GM12878 (cell line): ENCODE measurements around the gene EXOSC1. TPM values are rescaled to one million over a fixed set of nuclear protein-coding genes. Genes with fewer than 3 reads are reported as not detected.

Source experiments
- ATAC-seq: fragments of 200-7000 bp; cut with Tn5 transposase; 3 replicates; pipeline ENCODE4 v1.9.1; 2020; ENCODE audit warnings: mild to moderate bottlenecking, moderate library complexity
- BruUV-seq: library from RNA; stranded (reverse); fragments of 400-500 nt; replicated peaks from 2 replicates; lab custom pipeline; 2021; lab: Mats Ljungman, UMichigan
- CTCF ChIA-PET: fragments of 300-600 bp; sonication (Branson Sonifier 250); formaldehyde crosslinking; extraction: SDS; loops from one replicate; lab custom pipeline; 2021; ENCODE audit warnings: inconsistent platforms; lab: Yijun Ruan, JAX
- POLR2A ChIA-PET: fragments of 350-600 bp; formaldehyde crosslinking; extraction: SDS; loops from one replicate; lab custom pipeline; 2021; ENCODE audit warnings: inconsistent platforms; lab: Charles Lee
- RAD21 ChIA-PET: fragments of 300-600 bp; sonication (Branson Sonifier 250); formaldehyde crosslinking; loops from one replicate; lab custom pipeline; 2023; ENCODE audit warnings: antibody characterized with exemption; ENCODE audit not compliant: unreplicated experiment; lab: Charles Lee
- SMC1A ChIA-PET: fragments of 300-600 bp; sonication (Branson Sonifier 250); formaldehyde crosslinking; loops from one replicate; lab custom pipeline; 2023; ENCODE audit not compliant: unreplicated experiment, uncharacterized antibody; lab: Charles Lee
- DNase-seq: peaks from one replicate; pipeline ENCODE4 v3.0.0-alpha.2; 2011; ENCODE audit warnings: low read depth, low spot score
- FAIRE-seq: peaks from 3 replicates; lab custom pipeline; 2011; peaks lifted over from hg19 to GRCh38; lab: Jason Lieb, UNC
- H2AFZ ChIP-seq: 2 replicates; pipeline ENCODE4 v1.6.0; 2011; ENCODE audit warnings: low read depth, low read length, control low read depth; ENCODE audit not compliant: control insufficient read depth
- H3K27ac ChIP-seq: 2 replicates; pipeline ENCODE4 v1.5.1; 2011; ENCODE audit warnings: control low read depth; ENCODE audit not compliant: control insufficient read depth, insufficient read depth
- H3K27me3 ChIP-seq, 2 experiments: replicated peaks in 1 of 2; 2 replicates each; pipeline versions ENCODE4 v1.6.0 to v1.6.1; 2011; ENCODE audit warnings: low read length in 1 of 2; ENCODE audit not compliant: control insufficient read depth in 2 of 2, insufficient read depth in 2 of 2
- H3K36me3 ChIP-seq, 2 experiments: 2 replicates each; pipeline ENCODE4 v1.5.1; 2011; ENCODE audit warnings: low read length in 1 of 2; ENCODE audit not compliant: control insufficient read depth in 2 of 2, insufficient read depth in 2 of 2
- H3K4me1 ChIP-seq: 2 replicates; pipeline ENCODE4 v1.6.1; 2011; ENCODE audit warnings: mild to moderate bottlenecking, low read length, moderate library complexity, mixed read lengths; ENCODE audit not compliant: control insufficient read depth, insufficient read depth
- H3K4me2 ChIP-seq: 2 replicates; pipeline ENCODE4 v1.6.0; 2011; ENCODE audit warnings: control low read depth; ENCODE audit not compliant: control insufficient read depth, insufficient read depth
- H3K4me3 ChIP-seq: fragments of 200-600 bp; sonication (generic); 2 replicates; pipeline ENCODE4 v1.5.1; 2016
- H3K79me2 ChIP-seq: 2 replicates; pipeline ENCODE4 v1.6.0; 2011; ENCODE audit warnings: low read length; ENCODE audit not compliant: control insufficient read depth, insufficient read depth
- H3K9ac ChIP-seq: 2 replicates; pipeline ENCODE4 v1.8.0; 2011; ENCODE audit warnings: low read length, control low read depth, mixed read lengths; ENCODE audit not compliant: control insufficient read depth, insufficient read depth
- H3K9me3 ChIP-seq: replicated peaks from 3 replicates; pipeline ENCODE4 v1.5.1; 2011; ENCODE audit warnings: mild to moderate bottlenecking, low read length; ENCODE audit not compliant: control insufficient read depth, insufficient read depth
- H4K20me1 ChIP-seq: 2 replicates; pipeline ENCODE4 v1.6.0; 2011; ENCODE audit not compliant: control insufficient read depth, insufficient read depth
- ASH2L ChIP-seq: fragments of 300-600, 200-600 bp; sonication (generic); IDR thresholded peaks from 2 replicates; pipeline ENCODE4 v1.6.1; 2017; ENCODE audit warnings: low read depth, mild to moderate bottlenecking, borderline replicate concordance
- BACH1 ChIP-seq: fragments of 450-650 bp; IDR thresholded peaks from 2 replicates; pipeline ENCODE4 v1.6.1; 2017; ENCODE audit warnings: mild to moderate bottlenecking, borderline replicate concordance
- BCL11A ChIP-seq: IDR thresholded peaks from 2 replicates; pipeline ENCODE4 v1.6.1; 2011; ENCODE audit warnings: low read depth, low read length
- BMI1 ChIP-seq: fragments of 450-650 bp; IDR thresholded peaks from 2 replicates; pipeline ENCODE4 v1.6.1; 2016; ENCODE audit warnings: mild to moderate bottlenecking, moderate library complexity, borderline replicate concordance
- CEBPB ChIP-seq, 2 experiments: fragments of 150-350 bp in 1 of 2; IDR thresholded peaks; 2 replicates each; pipeline ENCODE4 v1.6.1; 2012 to 2014; ENCODE audit warnings: low read depth in 2 of 2, low read length in 2 of 2, borderline replicate concordance in 1 of 2, inconsistent platforms in 1 of 2
- CEBPZ ChIP-seq: fragments of 150-350 bp; IDR thresholded peaks from 2 replicates; pipeline ENCODE4 v1.6.1; 2016; ENCODE audit warnings: low read depth, low read length
- E4F1 ChIP-seq: fragments of 450-650 bp; IDR thresholded peaks from 2 replicates; pipeline ENCODE4 v1.6.1; 2018; ENCODE audit warnings: borderline replicate concordance, mild to moderate bottlenecking; ENCODE audit not compliant: partially characterized antibody
- EP300 ChIP-seq, 2 experiments: fragments of 150-350 bp in 1 of 2; IDR thresholded peaks; 2 replicates each; pipeline ENCODE4 v1.6.1; 2011 to 2012; ENCODE audit warnings: low read depth in 2 of 2, low read length in 2 of 2, borderline replicate concordance in 1 of 2, improper control_type of control experiment in 1 of 2, inconsistent platforms in 1 of 2; ENCODE audit not compliant: control insufficient read depth in 1 of 2
- HDAC6 ChIP-seq: fragments of 200-600 bp; sonication (generic); IDR thresholded peaks from one replicate; pipeline ENCODE4 v1.8.0; 2017; ENCODE audit warnings: antibody characterized with exemption; ENCODE audit not compliant: unreplicated experiment
- MTA3 ChIP-seq: IDR thresholded peaks from 2 replicates; pipeline ENCODE4 v1.6.1; 2012; ENCODE audit warnings: low read length, inconsistent platforms, borderline replicate concordance
- NFXL1 ChIP-seq: fragments of 450-650 bp; IDR thresholded peaks from 2 replicates; pipeline ENCODE4 v1.6.1; 2017; ENCODE audit warnings: antibody characterized with exemption, mild to moderate bottlenecking, borderline replicate concordance
- RAD51 ChIP-seq: fragments of 450-650 bp; IDR thresholded peaks from 2 replicates; pipeline ENCODE4 v1.6.1; 2016; ENCODE audit warnings: moderate library complexity, mild to moderate bottlenecking, inconsistent platforms
- SMARCA5 ChIP-seq: fragments of 450-650 bp; IDR thresholded peaks from 2 replicates; pipeline ENCODE4 v1.6.1; 2017; ENCODE audit warnings: mild to moderate bottlenecking
- SPI1 ChIP-seq: IDR thresholded peaks from 2 replicates; pipeline ENCODE4 v1.6.1; 2011; ENCODE audit warnings: low read depth, mild to moderate bottlenecking, low read length, moderate library complexity, borderline replicate concordance; ENCODE audit not compliant: insufficient read depth
- SREBF2 ChIP-seq: IDR thresholded peaks from 2 replicates; pipeline ENCODE4 v1.6.1; 2012; ENCODE audit warnings: mild to moderate bottlenecking, low read length
- TCF7 ChIP-seq: IDR thresholded peaks from 2 replicates; pipeline ENCODE4 v1.6.1; 2014; ENCODE audit warnings: antibody characterized with exemption, borderline replicate concordance
- YY1 ChIP-seq: IDR thresholded peaks from 2 replicates; pipeline ENCODE4 v1.6.1; 2011; ENCODE audit warnings: low read depth, mild to moderate bottlenecking, low read length
- ZNF384 ChIP-seq: IDR thresholded peaks from 2 replicates; pipeline ENCODE4 v1.6.1; 2012; ENCODE audit warnings: low read depth, mild to moderate bottlenecking, low read length, improper control_type of control experiment, borderline replicate concordance
- ZSCAN29 ChIP-seq: fragments of 450-650 bp; IDR thresholded peaks from 2 replicates; pipeline ENCODE4 v1.6.1; 2017; ENCODE audit warnings: mild to moderate bottlenecking, moderate library complexity
- WGBS: methylation state at CpG from one replicate; pipeline ENCODE4 v1.1.6; 2016; ENCODE audit warnings: low lambda C conversion rate; ENCODE audit not compliant: insufficient replicate concordance, insufficient coverage; ENCODE audit errors: missing lambda C conversion rate; 5-methylcytosine and 5-hydroxymethylcytosine counted together
- in situ Hi-C: fragments of 300-500 bp; cut with MboI; formaldehyde crosslinking; loops from 9 replicates; pipeline ENCODE4 v1.14.3; 2018; ENCODE audit warnings: mixed read lengths
- intact Hi-C: fragments of 100-400 bp; cut with micrococcal nuclease; formaldehyde crosslinking; loops from one replicate; pipeline ENCODE4 v1.14.2; 2022; ENCODE audit not compliant: unreplicated experiment
- polyA plus RNA-seq, 11 experiments: library from polyadenylated mRNA; depleted of rRNA in 4 of 11; unstranded in 6 of 11; stranded (reverse) in 5 of 11; fragments of >200 nt; fragmentation: Nextera tagmentation in 4 of 11; fragmentation: Illumina TruSeq in 1 of 11; extraction: Ambion mirVana in 4 of 11; extraction: Trizol in 1 of 11; gene quantifications; 1 replicate in 1 of 11; 2 replicates in 10 of 11; pipeline versions ENCODE4 v1.2.1 to v1.2.3, GENCODE V29; 2011 to 2016; ENCODE audit warnings: inconsistent platforms in 2 of 11, missing spikeins in 2 of 11, low read depth in 1 of 11
- total RNA-seq, 4 experiments: library from RNA; depleted of rRNA in 3 of 4; stranded (reverse); fragments of >200 nt in 3 of 4; fragmentation: Illumina TruSeq in 1 of 4; extraction: Trizol in 1 of 4; gene quantifications; 2 replicates each; pipeline versions ENCODE4 v1.2.1 to v1.2.3, GENCODE V29; 2013 to 2021

EXOSC1 gene
- total and polyA plus RNA-seq, 10 of the 15 experiments (the other 5 are each of a cell fraction or from before 2014, with no cell fraction given) = 43.4 to 121 (median 75.1) TPM

- H2AFZ ChIP-seq = no peak overlapping the region
- TF ChIP-seq ZSCAN29 (no peak), NFXL1 (no peak), HDAC6 (no peak), CEBPB (IDR thresholded peaks at IDR 0.05; ENCODE audit: borderline replicate concordance in 1 of 2, low read depth in 2 of 2, low read length in 2 of 2) (no peak), BMI1 (no peak), SMARCA5 (no peak), ASH2L (no peak), SPI1 (no peak), E4F1 (no peak), TCF7 (no peak), RAD51 (no peak), SREBF2 (no peak), BCL11A (no peak), ZNF384 (no peak), YY1 (no peak), EP300 (IDR thresholded peaks at IDR 0.05; ENCODE audit: borderline replicate concordance in 1 of 2, control insufficient read depth in 1 of 2, low read depth in 2 of 2, low read length in 2 of 2) (no peak), CEBPZ (no peak), BACH1 (no peak), MTA3 (no peak)
- TSS peak; percentile 14 for BruUV-seq
- 56% methylated on average over 7 of the region's 7 CpGs for WGBS
- no peak overlapping the region for H3K9ac ChIP-seq
- no peak overlapping the region for H3K27ac ChIP-seq
- CTCF ChIA-PET = interaction anchor here (0.7 to 1.3 kb wide), 7 partner anchors 29 to 345 kb away, joined by 3 to 5 read pairs (median 3); no protein-coding TSS in a partner anchor
- peaks cover 72% of the 10 kb centered on the region for H3K79me2 ChIP-seq
- H3K9me3 ChIP-seq = no peaks in the 10 kb centered on the region
- H3K4me1 ChIP-seq = peaks cover 5% of the 10 kb centered on the region
- intact Hi-C loops = loop anchor here (5.0 kb wide), 3 partner anchors 48 to 68 kb away; partner anchors contain the start of genes EXOSC1, PGAM1 and ZDHHC16
- in situ Hi-C loops = no loop called here
- no peaks in the 10 kb centered on the region for H4K20me1 ChIP-seq
- POLR2A ChIA-PET = interaction anchor here (0.9 kb wide), 1 partner anchor 19 kb away, joined by 3 read pairs; no protein-coding TSS in a partner anchor
- H3K36me3 ChIP-seq = peaks cover 2 to 3% of the 10 kb centered on the region in 2 experiments; a peak in 2 of 4 replicates
- H3K27me3 ChIP-seq = peaks cover 3 to 6% of the 10 kb centered on the region in 2 experiments
- no peak for DNase-seq
- H3K4me2 ChIP-seq = peak overlapping the region; percentile 56; the same call in 1 of the 2 replicates
- peak overlapping the region; percentile 17; the same call in 1 of the 2 replicates for H3K4me3 ChIP-seq
- ATAC-seq = no peak
- RAD21 ChIA-PET = no interaction called here
- no peak for FAIRE-seq
- SMC1A ChIA-PET = interaction anchor here (0.5 to 1.8 kb wide), 7 partner anchors 10 to 137 kb away, joined by 3 to 7 read pairs (median 3); no protein-coding TSS in a partner anchor
These were observed 49.2 kb upstream of the EXOSC1 start for GRCh38 chr10:97494863-97495506.
